ENCODE data around the gene KIRREL3.
A peak's percentile ranks its signal among the peaks of the same experiment; 100 is the strongest.

Gene KIRREL3

DNA sequence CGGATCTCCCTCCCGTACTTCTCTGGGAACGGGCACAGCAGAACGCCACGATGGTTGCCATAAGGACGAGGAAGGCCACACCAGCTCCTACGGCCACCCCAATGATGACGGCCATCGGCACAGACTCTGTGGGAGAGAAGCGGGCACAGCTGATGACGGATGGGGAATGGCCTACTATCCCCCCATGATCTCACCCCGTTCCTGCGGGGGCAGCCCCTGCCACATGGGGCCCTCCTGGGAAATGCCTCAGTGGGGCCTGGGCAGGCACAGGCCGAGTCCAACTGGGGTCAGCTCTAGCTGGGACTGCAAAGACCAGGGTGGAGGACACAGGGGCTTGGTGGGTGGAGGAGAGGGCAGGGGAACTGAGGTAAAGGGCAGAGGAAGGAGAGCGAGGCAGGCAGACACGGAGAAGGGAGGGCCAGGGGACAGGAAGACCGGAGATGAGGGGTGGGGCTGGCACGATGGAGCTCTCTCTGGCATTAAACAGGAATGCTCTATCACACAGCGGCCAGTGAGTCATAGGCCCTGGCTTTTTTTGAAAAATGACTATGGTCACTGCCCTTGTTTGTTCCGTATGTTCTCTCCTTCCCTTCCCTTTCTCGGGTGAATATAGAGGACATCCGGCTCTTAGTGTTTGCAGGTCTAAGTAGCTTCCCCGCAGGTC lies 569.0 kb downstream of the KIRREL3 start:
- DNase-seq, result no peak

GRCh38 chr11:126430581-126431335 lies 569.8 kb downstream of the KIRREL3 start:
- DNase-seq, result no peak

DNA sequence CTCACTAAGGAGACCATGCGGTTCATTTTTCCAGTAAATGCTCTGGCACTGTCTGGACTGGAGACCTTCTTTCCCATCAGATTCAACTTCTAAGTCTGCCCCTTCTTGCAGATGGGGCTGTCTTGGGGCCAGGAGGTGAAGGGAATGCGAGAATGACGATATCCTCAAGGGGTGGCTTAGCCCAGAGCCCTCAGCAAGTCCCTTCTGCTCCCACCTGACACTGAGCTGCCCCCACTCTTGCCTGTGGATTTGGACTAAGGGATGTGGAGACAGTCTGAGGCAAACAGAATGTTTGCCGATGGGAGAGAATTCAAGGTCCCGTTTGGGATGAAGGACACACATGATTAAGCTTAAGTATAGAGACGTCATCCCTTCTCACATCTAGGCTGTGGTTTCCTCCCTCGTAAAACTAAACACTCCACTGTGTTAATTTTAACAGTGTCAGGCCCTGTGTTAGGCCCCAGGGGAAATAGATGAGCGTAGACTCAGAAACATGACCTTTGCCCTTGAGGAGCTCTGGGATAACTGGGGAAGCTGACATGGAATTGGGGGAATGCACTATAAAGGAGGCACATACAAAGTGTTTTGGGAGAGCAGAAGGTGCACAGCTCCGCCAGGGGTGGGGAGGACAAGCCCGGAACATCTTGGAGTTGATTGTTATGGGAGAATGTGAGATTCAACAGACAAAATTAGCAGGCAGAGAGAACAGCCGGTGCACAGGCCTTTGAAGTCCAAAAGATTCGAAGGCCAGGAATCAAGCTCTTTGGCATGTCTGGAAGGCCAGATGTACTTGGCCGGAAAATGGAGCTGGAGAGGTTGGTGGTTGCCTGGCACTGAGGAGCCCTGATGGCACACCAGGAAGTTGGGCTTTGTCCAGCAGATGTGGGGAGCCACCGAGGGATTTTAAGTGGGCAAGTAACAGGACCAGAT lies 573.5 kb downstream of the KIRREL3 start:
- no peak for DNase-seq

DNA sequence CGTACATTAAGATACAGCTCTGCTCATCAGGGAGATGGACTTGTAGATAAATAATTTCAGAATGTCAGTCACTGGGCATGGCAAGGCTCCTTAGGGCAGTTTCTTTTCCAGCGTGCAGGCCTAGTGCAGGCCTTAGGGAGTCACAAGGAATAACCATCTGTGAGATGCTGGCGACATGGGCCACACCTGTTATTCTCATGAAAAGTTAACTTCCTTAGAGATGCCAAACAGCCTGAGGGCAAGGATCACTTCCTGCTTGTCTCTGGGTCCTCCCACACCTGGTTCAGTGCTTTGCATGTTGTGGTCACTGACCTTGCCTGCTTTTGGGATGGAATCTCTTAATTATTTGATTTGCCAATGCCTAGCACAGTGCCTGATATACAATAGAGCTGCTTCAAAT lies 574.5 kb downstream of the KIRREL3 start:
- no peak for DNase-seq

GRCh38 chr11:126424471-126425039 lies 576.0 kb downstream of the KIRREL3 start:
- DNase-seq, result no peak

GRCh38 chr11:126423743-126424142 lies 576.8 kb downstream of the KIRREL3 start:
- DNase-seq, result no peak

GRCh38 chr11:126423154-126423553 lies 577.4 kb downstream of the KIRREL3 start:
- DNase-seq, result no peak

DNA sequence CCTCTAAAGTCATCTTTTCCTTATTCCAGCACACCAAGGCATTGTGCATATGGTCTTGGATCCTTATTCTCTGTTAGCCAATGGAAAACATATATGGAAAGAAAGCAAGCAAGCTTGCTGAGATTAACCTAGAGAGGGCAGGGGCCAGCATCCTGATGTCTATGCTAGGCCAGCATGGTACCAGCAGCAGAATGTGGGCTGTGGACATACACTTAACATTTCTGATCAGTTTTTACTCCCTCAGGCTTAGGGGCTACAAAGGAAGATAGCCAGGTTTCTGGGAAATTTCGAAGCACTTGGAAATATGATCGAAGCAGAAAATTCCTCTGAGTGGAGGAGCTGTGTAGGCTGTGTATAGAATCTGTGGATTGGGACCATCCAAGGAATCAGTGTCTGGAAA lies 578.1 kb downstream of the KIRREL3 start:
- DNase-seq, result no peak

DNA sequence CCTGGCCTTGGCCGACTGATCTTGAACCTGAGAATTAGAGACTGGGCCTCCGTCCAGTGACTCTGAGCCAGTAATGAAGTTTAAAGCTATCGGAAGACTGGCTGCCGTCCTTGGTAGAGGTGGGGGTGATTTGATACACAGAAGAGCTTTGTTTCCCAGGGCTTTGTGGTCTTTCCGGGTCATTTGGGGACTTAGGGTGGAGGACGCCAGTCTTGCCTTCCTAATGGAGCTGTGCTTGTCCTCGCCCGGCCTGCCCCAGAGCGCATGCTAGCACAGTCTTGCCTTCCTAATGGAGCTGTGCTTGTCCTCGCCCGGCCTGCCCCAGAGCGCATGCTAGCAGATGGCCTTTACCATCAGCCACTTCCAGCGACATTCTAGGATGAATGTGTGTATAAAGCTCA lies 579.3 kb downstream of the KIRREL3 start:
- no peak for DNase-seq

GRCh38 chr11:126420698-126421256 lies 579.8 kb downstream of the KIRREL3 start:
- DNase-seq, result no peak

GRCh38 chr11:126419801-126420697 lies 580.5 kb downstream of the KIRREL3 start:
- DNase-seq, result no peak

DNA sequence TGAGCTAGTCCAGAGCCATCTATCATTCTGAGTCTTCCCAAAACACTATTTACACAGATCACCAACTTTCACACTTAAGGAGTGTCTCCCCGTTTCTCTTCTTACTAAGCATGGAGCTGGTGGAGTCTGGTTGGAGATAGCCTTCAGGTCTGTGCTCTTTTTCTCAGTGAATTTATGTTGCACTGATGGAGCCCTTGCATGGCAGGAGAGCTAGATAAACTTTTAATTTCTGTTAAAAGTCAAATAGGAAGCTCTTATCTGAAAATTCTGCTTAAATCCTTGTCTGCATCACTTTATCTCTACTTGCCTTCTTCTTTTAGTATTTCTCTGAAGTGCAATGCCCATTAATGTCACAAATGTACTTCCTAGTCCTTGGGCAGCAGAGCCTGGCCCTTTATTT lies 581.7 kb downstream of the KIRREL3 start:
- DNase-seq, result no peak

DNA sequence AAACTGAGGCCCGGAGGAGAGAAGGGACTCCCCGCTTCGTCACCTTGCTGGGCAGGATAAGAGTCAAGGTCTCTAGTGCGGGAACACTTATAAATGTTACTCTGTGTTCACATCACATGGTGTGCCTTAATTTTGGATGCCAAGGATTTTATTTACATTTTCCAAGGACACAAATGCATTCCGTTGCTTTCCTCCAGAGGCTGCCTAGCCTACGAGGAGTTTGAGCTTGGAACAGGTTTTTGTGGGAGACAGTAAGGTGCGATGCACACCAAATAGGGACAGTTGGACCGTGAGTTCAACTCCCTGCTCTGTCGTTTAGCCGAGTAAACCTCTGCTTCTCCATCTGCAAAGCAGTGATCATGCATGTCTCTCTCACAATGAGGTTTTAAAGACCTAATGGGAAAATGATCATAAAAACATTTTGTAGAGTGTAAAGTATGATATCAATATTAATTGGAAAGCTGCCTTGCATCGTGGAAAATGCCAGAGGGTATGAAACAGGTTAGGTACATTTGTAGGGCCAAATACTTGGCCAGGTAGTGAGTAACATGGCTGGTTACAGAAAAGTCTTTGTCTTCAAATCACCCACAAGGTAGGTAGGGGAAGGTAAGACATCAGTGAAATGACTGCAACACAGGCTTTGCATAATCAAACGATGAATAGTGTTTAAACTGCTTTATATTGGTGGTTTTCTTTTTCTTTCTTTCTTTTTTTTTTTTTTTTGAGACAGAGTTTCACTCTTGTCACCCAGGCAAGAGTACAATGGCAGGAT lies 583.3 kb downstream of the KIRREL3 start:
- no peak for DNase-seq

GRCh38 chr11:126416542-126417090 lies 584.0 kb downstream of the KIRREL3 start:
- peak; percentile 93 for DNase-seq

DNA sequence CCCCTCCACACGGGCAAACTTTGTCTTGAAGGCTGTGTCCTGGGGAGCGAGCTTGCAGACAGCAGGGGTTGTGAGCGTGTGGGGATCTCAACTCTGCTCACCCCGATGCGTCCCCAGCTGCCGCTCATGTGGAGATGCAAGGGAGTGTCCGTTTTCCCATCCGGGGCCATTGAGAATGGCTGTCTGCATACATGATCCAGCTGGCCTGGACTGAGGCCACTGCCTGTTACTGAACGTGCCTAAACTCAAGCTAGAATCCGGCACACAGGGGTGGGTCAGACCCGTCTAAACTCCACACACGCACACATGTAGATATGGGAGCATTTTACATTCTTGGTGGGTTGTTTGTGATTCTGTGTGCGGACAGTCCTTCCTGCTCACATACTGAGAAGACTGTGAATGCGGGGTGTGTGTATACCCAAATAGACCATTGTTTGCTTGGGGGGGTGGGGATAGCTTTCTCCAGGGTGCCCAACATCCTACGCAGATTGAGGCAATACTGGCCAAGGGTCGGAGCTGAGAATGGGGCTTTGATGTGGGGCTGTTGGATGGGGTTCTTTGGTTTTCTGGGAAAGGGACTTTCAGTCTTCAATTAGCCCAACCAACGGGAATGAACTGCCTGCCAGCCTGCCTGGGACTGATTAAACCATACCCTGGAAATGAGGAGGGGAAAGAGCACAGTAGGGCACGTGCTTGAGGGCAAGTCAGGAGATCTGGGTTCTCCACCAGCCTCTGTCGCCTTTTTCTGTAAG lies 584.7 kb downstream of the KIRREL3 start:
- no peak for DNase-seq

DNA sequence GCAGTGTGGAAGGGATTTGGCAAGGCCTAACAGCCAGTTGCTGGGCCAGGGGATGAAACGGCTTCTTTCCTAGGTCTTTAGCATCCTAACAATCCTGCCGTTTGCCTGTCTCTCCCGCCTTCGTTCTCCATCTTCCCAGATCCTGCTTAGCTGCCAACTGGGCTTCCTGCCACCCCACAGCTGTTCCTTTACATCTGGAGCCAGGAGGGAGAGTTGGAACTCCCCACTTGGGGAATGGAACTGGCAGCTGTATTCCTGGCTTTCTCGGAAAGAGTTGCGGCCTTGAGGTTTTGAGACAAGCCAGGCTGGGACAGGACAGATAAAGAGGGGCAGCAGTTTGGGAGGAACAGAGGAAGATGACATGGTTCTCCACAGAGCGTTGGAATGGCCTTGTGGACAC lies 585.4 kb downstream of the KIRREL3 start:
- no peak for DNase-seq

- no peak for DNase-seq
Observed at GRCh38 chr11:126414615-126415014, 586.0 kb downstream of the KIRREL3 start.

DNA sequence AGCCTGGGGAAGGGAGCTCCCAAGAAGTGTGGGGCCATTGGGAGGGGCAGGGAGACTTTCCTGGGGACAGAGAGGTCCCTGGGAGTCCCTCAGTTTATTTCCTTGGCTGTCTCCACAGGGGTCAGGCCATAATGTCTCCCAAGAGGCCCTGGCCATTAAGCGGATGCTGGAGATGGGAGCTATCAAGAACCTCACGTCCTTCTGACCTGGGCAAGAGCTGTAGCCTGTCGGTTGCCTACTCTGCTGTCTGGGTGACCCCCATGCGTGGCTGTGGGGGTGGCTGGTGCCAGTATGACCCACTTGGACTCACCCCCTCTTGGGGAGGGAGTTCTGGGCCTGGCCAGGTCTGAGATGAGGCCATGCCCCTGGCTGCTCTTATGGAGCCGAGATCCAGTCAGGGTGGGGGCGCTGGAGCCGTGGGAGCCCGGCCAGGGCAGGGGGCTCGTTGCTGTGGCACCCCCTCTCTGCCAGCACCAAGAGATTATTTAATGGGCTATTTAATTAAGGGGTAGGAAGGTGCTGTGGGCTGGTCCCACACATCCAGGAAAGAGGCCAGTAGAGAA lies 586.6 kb downstream of the KIRREL3 start:
- DNase-seq, result no peak

GRCh38 chr11:126413426-126413825 lies 587.1 kb downstream of the KIRREL3 start:
- no peak for DNase-seq
